Skeletal muscle satellite cell (primary cell): ENCODE data around the gene SSTR1.

Source experiments
- H3K27me3 ChIP-seq: 2 replicates; pipeline ENCODE4 v1.7.0; 2013; ENCODE audit warnings: low read length; ENCODE audit not compliant: control insufficient read depth, insufficient read depth
- H3K36me3 ChIP-seq: 2 replicates; pipeline ENCODE4 v1.7.0; 2013; ENCODE audit warnings: mild to moderate bottlenecking, control low read depth, low read length; ENCODE audit not compliant: insufficient read depth
- H3K4me1 ChIP-seq: 2 replicates; pipeline ENCODE4 v1.7.0; 2013; ENCODE audit warnings: low read length; ENCODE audit not compliant: control insufficient read depth, insufficient read depth
- H3K4me2 ChIP-seq: 2 replicates; pipeline ENCODE4 v1.7.0; 2013; ENCODE audit warnings: mild to moderate bottlenecking, low read length
- H3K4me3 ChIP-seq: 2 replicates; pipeline ENCODE4 v1.7.0; 2013; ENCODE audit warnings: low read length
- H3K9ac ChIP-seq: 2 replicates; pipeline ENCODE4 v1.7.0; 2013; ENCODE audit warnings: mild to moderate bottlenecking, low read depth, low read length, moderate library complexity
- H3K9me3 ChIP-seq: replicated peaks from 2 replicates; pipeline ENCODE4 v1.7.0; 2013; ENCODE audit warnings: mild to moderate bottlenecking, control low read depth, low read length

The SSTR1 gene

DNA sequence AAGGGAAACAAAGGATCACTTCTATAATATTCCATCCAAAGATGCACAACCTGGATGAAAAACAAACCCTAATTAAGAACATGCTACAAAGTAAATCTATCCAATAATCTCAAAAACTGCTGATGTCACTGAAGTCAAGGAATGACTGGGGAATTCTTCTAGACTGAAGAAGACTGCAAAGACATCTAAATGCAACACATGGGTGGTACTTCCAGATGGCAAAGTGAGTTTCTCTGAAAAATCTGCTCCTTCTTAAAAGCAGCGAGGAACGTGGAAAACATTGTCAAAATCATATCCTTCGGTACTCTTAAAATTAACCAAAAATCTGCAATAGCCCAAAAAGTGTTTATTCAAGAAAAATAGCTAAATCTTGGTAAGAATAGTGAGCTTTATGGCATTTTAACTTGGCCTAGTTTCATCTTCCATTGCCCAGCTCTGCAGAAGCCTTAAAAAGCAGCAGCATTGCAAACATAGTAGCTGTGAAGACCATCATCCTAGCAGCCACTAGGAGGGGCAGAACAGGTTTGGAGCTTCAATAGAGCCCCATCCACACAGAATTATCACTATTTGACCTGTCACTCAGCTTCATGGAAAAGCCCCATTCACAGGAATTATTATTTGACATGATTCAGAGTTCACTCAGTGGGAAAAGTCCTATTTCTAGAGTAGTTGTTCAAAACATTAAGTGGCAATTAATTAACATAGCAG is 40.8 kb downstream of the SSTR1 start:
- no peak overlapping the region for H3K4me2 ChIP-seq
- H3K27me3 ChIP-seq, result no peaks in the 10 kb centered on the region
- H3K9me3 ChIP-seq, result no peaks in the 10 kb centered on the region
- no peaks in the 10 kb centered on the region for H3K36me3 ChIP-seq
- no peak overlapping the region for H3K4me3 ChIP-seq
- no peak overlapping the region for H3K9ac ChIP-seq
- H3K4me1 ChIP-seq, result no peaks in the 10 kb centered on the region

DNA sequence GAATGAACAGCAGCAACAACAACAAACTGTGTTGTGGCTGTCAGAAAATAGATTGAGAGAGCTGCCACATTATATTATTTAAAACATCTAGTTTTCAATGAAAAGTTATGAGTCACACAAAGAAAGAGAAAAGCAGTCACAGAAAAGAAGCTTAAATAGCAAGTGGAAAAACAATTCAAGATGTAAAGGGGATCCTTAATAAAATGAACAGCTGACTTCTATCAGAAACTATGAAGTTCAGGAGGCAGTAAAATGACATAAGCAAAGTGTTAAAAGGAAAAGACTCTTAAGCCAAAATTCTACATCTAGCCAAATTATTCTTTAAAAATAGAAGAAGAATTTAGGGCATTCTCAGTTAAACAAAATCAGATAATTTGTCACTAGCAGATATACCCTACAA is 42.6 kb downstream of the SSTR1 start:
- H3K9me3 ChIP-seq, result no peaks in the 10 kb centered on the region
- H3K4me1 ChIP-seq, result peaks cover 3% of the 10 kb centered on the region
- H3K27me3 ChIP-seq, result no peaks in the 10 kb centered on the region
- H3K9ac ChIP-seq, result no peak overlapping the region
- no peak overlapping the region for H3K4me3 ChIP-seq
- H3K36me3 ChIP-seq, result no peaks in the 10 kb centered on the region
- H3K4me2 ChIP-seq, result no peak overlapping the region

GRCh38 chr14:38252066-38252710 is 44.5 kb downstream of the SSTR1 start:
- Histone ChIP-seq H3K4me3 (no peak overlapping the region), H3K9ac (no peak overlapping the region), H3K27me3 (no peaks in the 10 kb centered on the region), H3K4me1 (peaks cover 6% of the 10 kb centered on the region), H3K4me2 (no peak overlapping the region), H3K9me3 (no peaks in the 10 kb centered on the region), H3K36me3 (no peaks in the 10 kb centered on the region)

GRCh38 chr14:38253676-38254075 is 46.0 kb downstream of the SSTR1 start:
- no peak overlapping the region for H3K9ac ChIP-seq
- no peaks in the 10 kb centered on the region for H3K27me3 ChIP-seq
- no peak overlapping the region for H3K4me2 ChIP-seq
- no peak overlapping the region for H3K4me3 ChIP-seq
- H3K36me3 ChIP-seq, result no peaks in the 10 kb centered on the region
- H3K9me3 ChIP-seq, result no peaks in the 10 kb centered on the region
- H3K4me1 ChIP-seq, result peaks cover 10% of the 10 kb centered on the region

- Histone ChIP-seq H3K4me2 (peak overlapping the region; percentile 84), H3K36me3 (no peaks in the 10 kb centered on the region), H3K9ac (no peak overlapping the region), H3K27me3 (no peaks in the 10 kb centered on the region), H3K4me3 (peak overlapping the region; percentile 49), H3K4me1 (peaks cover 10% of the 10 kb centered on the region), H3K9me3 (no peaks in the 10 kb centered on the region)
Measured at GRCh38 chr14:38254571-38255407, 47.1 kb downstream of the SSTR1 start.

DNA sequence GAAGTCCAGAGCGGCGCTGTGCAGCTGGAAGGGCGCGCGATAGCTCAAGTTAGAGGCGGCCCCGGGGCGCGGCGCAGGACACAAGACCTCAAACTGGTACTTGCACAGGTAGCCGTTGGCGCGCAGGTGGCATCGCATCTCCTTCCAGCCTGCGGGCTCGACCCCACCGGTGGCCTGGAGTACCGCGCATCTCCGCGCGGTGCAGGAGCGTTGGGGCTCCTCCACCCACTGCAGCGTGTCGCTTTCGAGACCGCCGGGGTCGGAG is 47.6 kb downstream of the SSTR1 start:
- Histone ChIP-seq H3K4me3 (peak overlapping the region; percentile 49), H3K4me1 (peaks cover 10% of the 10 kb centered on the region), H3K27me3 (no peaks in the 10 kb centered on the region), H3K4me2 (peak overlapping the region; percentile 84), H3K9ac (no peak overlapping the region), H3K36me3 (no peaks in the 10 kb centered on the region), H3K9me3 (no peaks in the 10 kb centered on the region)

DNA sequence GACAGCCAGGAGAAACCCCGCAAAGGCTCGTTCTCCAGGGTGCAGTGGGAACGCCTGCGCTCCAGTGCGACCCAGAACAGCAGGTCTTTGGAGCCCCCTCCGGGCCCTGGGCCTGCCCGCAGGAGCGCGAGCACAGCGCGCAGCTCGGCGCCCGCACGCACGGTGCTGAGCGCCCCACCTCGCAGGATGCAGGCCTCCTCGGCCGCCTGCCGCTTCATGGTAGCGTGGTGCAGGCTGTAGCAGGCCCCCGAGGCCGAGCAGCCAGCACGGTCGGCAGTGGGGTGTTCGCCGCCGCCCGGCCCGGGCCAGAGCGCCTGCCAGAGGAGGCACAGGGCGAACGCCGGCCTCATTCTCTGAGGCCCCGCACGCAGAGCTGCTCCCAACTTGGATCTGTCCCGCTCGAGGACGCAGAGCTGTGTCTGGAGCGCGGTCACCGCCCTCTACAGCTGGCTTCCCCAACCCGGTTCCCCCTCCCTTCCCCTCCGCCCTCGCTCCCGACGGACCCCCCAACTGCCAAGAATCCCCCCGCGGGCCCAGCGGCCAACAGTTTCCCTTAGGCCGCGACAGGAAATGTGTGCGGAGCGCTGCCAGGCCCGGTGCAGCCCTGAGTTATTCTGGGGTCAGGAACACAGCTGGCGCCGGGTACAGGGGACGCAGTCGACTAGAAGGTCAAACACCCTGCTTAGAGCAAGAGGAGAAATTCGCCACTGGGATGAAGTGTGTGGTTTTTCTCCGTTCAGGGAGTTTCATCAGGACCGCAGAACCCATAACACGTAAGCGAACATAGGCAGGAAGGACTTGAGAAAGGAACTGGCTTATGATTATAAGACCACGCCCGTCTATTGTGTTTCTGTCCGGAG is 48.2 kb downstream of the SSTR1 start, which contains the start of gene CLEC14A:
Gene CLEC14A (minus strand): TSS at position 421 of the 860 bp plus-strand sequence. CDS start 71 bp downstream, at position 350.
- Histone ChIP-seq H3K4me2 (peak within 1 kb of the TSS; percentile 84), H3K36me3 (no peaks in the 10 kb centered on the region), H3K9ac (no peak within 1 kb of the TSS), H3K27me3 (no peaks in the 10 kb centered on the region), H3K9me3 (no peaks in the 10 kb centered on the region), H3K4me1 (peaks cover 10% of the 10 kb centered on the region), H3K4me3 (peak within 1 kb of the TSS; percentile 49)

- Histone ChIP-seq H3K9ac (no peak overlapping the region), H3K4me2 (no peak overlapping the region), H3K36me3 (no peaks in the 10 kb centered on the region), H3K27me3 (no peaks in the 10 kb centered on the region), H3K4me3 (no peak overlapping the region), H3K4me1 (peaks cover 10% of the 10 kb centered on the region), H3K9me3 (no peaks in the 10 kb centered on the region)
Measured at GRCh38 chr14:38256533-38256840, 48.8 kb downstream of the SSTR1 start.

- H3K27me3 ChIP-seq, result no peaks in the 10 kb centered on the region
- no peaks in the 10 kb centered on the region for H3K36me3 ChIP-seq
- peaks cover 10% of the 10 kb centered on the region for H3K4me1 ChIP-seq
- no peak overlapping the region for H3K4me2 ChIP-seq
- no peaks in the 10 kb centered on the region for H3K9me3 ChIP-seq
- no peak overlapping the region for H3K4me3 ChIP-seq
- H3K9ac ChIP-seq, result no peak overlapping the region
Measured at GRCh38 chr14:38257507-38257906, 49.8 kb downstream of the SSTR1 start.

GRCh38 chr14:38261620-38262019 is 53.9 kb downstream of the SSTR1 start:
- Histone ChIP-seq H3K36me3 (no peaks in the 10 kb centered on the region), H3K4me1 (peaks cover 4% of the 10 kb centered on the region), H3K9ac (no peak overlapping the region), H3K27me3 (no peaks in the 10 kb centered on the region), H3K9me3 (no peaks in the 10 kb centered on the region), H3K4me3 (no peak overlapping the region), H3K4me2 (no peak overlapping the region)
